A673 (cell line): ENCODE measurements around the gene ITPKC. TPM values are rescaled to one million over a fixed set of nuclear protein-coding genes. Genes with fewer than 3 reads are reported as not detected.

Experiments used
- BruUV-seq: library from RNA; stranded (reverse); fragments of 400-500 nt; replicated peaks from 2 replicates; lab custom pipeline; 2021; lab: Mats Ljungman, UMichigan
- CTCF ChIA-PET: fragments of 300-600 bp; sonication (Branson Sonifier 250); formaldehyde crosslinking; loops from one replicate; lab custom pipeline; 2022; ENCODE audit warnings: antibody characterized with exemption; lab: Charles Lee
- POLR2A ChIA-PET: fragments of 300-600 bp; sonication (Branson Sonifier 250); formaldehyde crosslinking; loops from one replicate; lab custom pipeline; 2022; ENCODE audit warnings: antibody characterized with exemption; ENCODE audit not compliant: low non-redundant PET; lab: Charles Lee
- DNase-seq: peaks from one replicate; pipeline ENCODE4 v3.0.0-alpha.2; 2015; ENCODE audit warnings: low spot score
- H3K27ac ChIP-seq: fragments of 200-600 bp; sonication (generic); 2 replicates; pipeline ENCODE4 v1.5.1; 2016; ENCODE audit warnings: mixed run types, low read depth, mild to moderate bottlenecking, mixed read lengths, antibody characterized with exemption, low read length; ENCODE audit not compliant: poor library complexity, severe bottlenecking
- H3K27me3 ChIP-seq: fragments of 200-600 bp; sonication (generic); replicated peaks from 2 replicates; pipeline ENCODE4 v1.6.1; 2017; ENCODE audit warnings: mixed run types, low read depth, mild to moderate bottlenecking, mixed read lengths, antibody characterized with exemption, low read length; ENCODE audit not compliant: insufficient read depth, poor library complexity
- H3K36me3 ChIP-seq: fragments of 200-600 bp; sonication (generic); 2 replicates; pipeline ENCODE4 v1.6.1; 2016; ENCODE audit warnings: mixed run types, mild to moderate bottlenecking, mixed read lengths, antibody characterized with exemption, low read length; ENCODE audit not compliant: insufficient read depth, poor library complexity, severe bottlenecking
- H3K4me1 ChIP-seq: fragments of 200-600 bp; sonication (generic); 2 replicates; pipeline ENCODE4 v1.6.1; 2017; ENCODE audit warnings: mixed run types, mild to moderate bottlenecking, mixed read lengths, antibody characterized with exemption, low read length; ENCODE audit not compliant: insufficient read depth, poor library complexity, severe bottlenecking
- H3K4me3 ChIP-seq: fragments of 200-600 bp; sonication (generic); 2 replicates; pipeline ENCODE4 v1.5.1; 2016; ENCODE audit warnings: low read depth, mixed run types, mild to moderate bottlenecking, mixed read lengths, low read length; ENCODE audit not compliant: poor library complexity, severe bottlenecking
- H3K9me3 ChIP-seq: fragments of 200-600 bp; sonication (generic); 2 replicates; pipeline ENCODE4 v1.6.1; 2016; ENCODE audit warnings: mixed run types, low read depth, mild to moderate bottlenecking, mixed read lengths, antibody characterized with exemption, low read length; ENCODE audit not compliant: poor library complexity, severe bottlenecking
- CTCF ChIP-seq: fragments of 300-800, 200-600 bp; sonication (generic); conservative IDR thresholded peaks from 2 replicates; pipeline ENCODE4 v1.5.1; 2017; ENCODE audit warnings: low read depth, mild to moderate bottlenecking, antibody characterized with exemption, low read length, moderate library complexity, mixed read lengths
- EZH2 ChIP-seq: fragments of 200-600 bp; sonication (generic); IDR thresholded peaks from 2 replicates; pipeline ENCODE4 v1.6.1; 2017; ENCODE audit warnings: borderline replicate concordance, low read depth, mild to moderate bottlenecking, mixed read lengths, antibody characterized with exemption, low read length; ENCODE audit not compliant: poor library complexity, severe bottlenecking
- intact Hi-C: fragments of 100-400 bp; cut with micrococcal nuclease; formaldehyde crosslinking; loops from one replicate; pipeline ENCODE4 v1.10.0; 2022; ENCODE audit not compliant: unreplicated experiment
- total RNA-seq: library from RNA; stranded (reverse); gene quantifications from 2 replicates; pipeline ENCODE4 v1.2.3, GENCODE V29; 2021

ITPKC gene
- total RNA-seq, 1 experiment from 2014 or later = 7.2 TPM

GRCh38 chr19:40721936-40722661 is 5.2 kb downstream of the ITPKC start:
- H3K27me3 ChIP-seq = no peaks in the 10 kb centered on the region
- no peak for TF ChIP-seq CTCF
- no peak for TF ChIP-seq EZH2
- no peaks in the 10 kb centered on the region for H3K9me3 ChIP-seq
- peaks cover 5% of the 10 kb centered on the region for H3K36me3 ChIP-seq
- intact Hi-C loops = no loop called here
- POLR2A ChIA-PET = no interaction called here
- H3K4me3 ChIP-seq = no peak overlapping the region
- H3K4me1 ChIP-seq = peaks cover 23% of the 10 kb centered on the region
- DNase-seq = no peak
- no TSS peak for BruUV-seq
- CTCF ChIA-PET = interaction anchor here (0.7 kb wide), 2 partner anchors 38 to 201 kb away, joined by 3 to 5 read pairs; no protein-coding TSS in a partner anchor
- H3K27ac ChIP-seq = no peak overlapping the region

GRCh38 chr19:40723661-40724254 is 6.8 kb downstream of the ITPKC start:
- CTCF ChIA-PET = no interaction called here
- intact Hi-C loops = no loop called here
- H3K4me3 ChIP-seq = no peak overlapping the region
- DNase-seq = no peak
- POLR2A ChIA-PET = no interaction called here
- H3K36me3 ChIP-seq = peaks cover 5% of the 10 kb centered on the region
- H3K27me3 ChIP-seq = no peaks in the 10 kb centered on the region
- BruUV-seq = no TSS peak
- no peaks in the 10 kb centered on the region for H3K9me3 ChIP-seq
- peaks cover 11% of the 10 kb centered on the region for H3K4me1 ChIP-seq
- H3K27ac ChIP-seq = no peak overlapping the region
- TF ChIP-seq EZH2 (no peak), CTCF (no peak)

- CTCF ChIA-PET = no interaction called here
- peaks cover 5% of the 10 kb centered on the region for H3K36me3 ChIP-seq
- POLR2A ChIA-PET = no interaction called here
- DNase-seq = no peak
- no TSS peak for BruUV-seq
- no peak overlapping the region for H3K4me3 ChIP-seq
- H3K4me1 ChIP-seq = peaks cover 6% of the 10 kb centered on the region
- no peak overlapping the region for H3K27ac ChIP-seq
- H3K9me3 ChIP-seq = no peaks in the 10 kb centered on the region
- intact Hi-C loops = no loop called here
- TF ChIP-seq CTCF (no peak), EZH2 (no peak)
- H3K27me3 ChIP-seq = no peaks in the 10 kb centered on the region
Measured at GRCh38 chr19:40724315-40724714, 7.4 kb downstream of the ITPKC start.
